Suprapubic skin (tissue), 4 donors: ENCODE results near the gene LIPK.

ENCODE experiments used
- EP300 ChIP-seq: sonication (generic); formaldehyde crosslinking; IDR thresholded peaks from one replicate; pipeline ENCODE4 v1.6.1; 2017; ENCODE audit warnings: antibody characterized with exemption
- POLR2A ChIP-seq, 2 donors: fragments of 450-650 bp; IDR thresholded peaks; one replicate each; pipeline ENCODE4 v1.6.1; 2017; ENCODE audit warnings: antibody characterized with exemption in 2 of 2, mild to moderate bottlenecking in 2 of 2, moderate library complexity in 2 of 2
- POLR2AphosphoS5 ChIP-seq, 3 donors: sonication (generic); formaldehyde crosslinking; IDR thresholded peaks; one replicate each; pipeline ENCODE4 v1.6.1; 2017; ENCODE audit warnings: antibody characterized with exemption in 3 of 3
- TF ChIP-seq, protein P1 (sequence below), 2 donors: fragments of 200-600 bp in 1 of 2; fragments of 450-650 bp in 1 of 2; sonication (generic) in 1 of 2; IDR thresholded peaks; one replicate each; pipeline ENCODE4 v1.5.1; 2016 to 2019; ENCODE audit warnings: antibody characterized with exemption in 2 of 2, mild to moderate bottlenecking in 1 of 2, moderate library complexity in 1 of 2

DNA sequence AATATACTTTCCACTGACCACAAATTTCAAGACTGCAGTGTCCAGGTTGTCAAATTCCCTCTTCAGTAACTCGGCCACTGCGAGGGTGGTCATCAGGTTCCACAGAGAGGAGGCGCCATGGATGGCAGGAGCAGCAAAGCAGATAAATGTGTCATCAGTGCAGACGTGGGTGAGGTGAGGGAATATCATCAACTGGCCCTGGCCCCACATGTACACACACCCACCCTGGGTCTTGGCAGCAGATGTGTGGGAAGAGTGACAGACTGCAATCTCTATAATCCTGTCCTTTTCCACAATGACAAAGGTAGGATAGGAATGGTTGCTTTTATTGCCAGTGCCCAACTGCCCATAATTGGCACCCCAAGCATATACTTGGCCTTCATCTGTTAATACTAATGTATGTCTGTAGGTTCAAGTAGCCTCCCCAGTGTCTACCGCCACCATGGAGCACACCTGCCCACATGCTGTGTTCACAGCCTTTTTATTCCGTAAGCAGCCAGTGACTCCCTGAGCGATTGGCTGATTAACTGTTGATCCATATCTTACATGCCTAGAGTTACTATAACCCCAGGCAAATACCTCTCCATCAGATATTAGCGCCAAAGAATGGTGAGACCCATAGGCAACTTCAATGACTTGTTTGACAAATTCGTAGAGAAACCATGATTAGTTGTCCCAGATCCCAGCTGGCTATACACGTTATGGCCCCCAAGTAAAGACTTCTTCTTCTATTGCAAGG lies 80.2 kb downstream of the LIPK start:
- TF ChIP-seq, protein P1, sequence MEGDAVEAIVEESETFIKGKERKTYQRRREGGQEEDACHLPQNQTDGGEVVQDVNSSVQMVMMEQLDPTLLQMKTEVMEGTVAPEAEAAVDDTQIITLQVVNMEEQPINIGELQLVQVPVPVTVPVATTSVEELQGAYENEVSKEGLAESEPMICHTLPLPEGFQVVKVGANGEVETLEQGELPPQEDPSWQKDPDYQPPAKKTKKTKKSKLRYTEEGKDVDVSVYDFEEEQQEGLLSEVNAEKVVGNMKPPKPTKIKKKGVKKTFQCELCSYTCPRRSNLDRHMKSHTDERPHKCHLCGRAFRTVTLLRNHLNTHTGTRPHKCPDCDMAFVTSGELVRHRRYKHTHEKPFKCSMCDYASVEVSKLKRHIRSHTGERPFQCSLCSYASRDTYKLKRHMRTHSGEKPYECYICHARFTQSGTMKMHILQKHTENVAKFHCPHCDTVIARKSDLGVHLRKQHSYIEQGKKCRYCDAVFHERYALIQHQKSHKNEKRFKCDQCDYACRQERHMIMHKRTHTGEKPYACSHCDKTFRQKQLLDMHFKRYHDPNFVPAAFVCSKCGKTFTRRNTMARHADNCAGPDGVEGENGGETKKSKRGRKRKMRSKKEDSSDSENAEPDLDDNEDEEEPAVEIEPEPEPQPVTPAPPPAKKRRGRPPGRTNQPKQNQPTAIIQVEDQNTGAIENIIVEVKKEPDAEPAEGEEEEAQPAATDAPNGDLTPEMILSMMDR (IDR thresholded peaks at IDR 0.05), result no peak
- TF ChIP-seq POLR2A (IDR thresholded peaks at IDR 0.05) (no peak), EP300 (no peak), POLR2AphosphoS5 (IDR thresholded peaks at IDR 0.05) (no peak)
